Activated CD4-positive, CD25-positive, alpha-beta regulatory T cell treated with anti-CD3 and anti-CD28 coated beads, Interleukin-2, amount 50 U/mL, for 24 hours (primary cell): Measurements from ENCODE around the gene CCR7.

Experiments
- ATAC-seq, 2 donors: fragments of 150-1000 bp; cut with Tn5 transposase; one replicate each; pipeline ENCODE4 v1.10.0; 2021; ENCODE audit warnings: mild to moderate bottlenecking in 1 of 2, moderate library complexity in 1 of 2

The CCR7 gene

GRCh38 chr17:40514013-40514875 is 51.0 kb downstream of the CCR7 start:
- no peak for ATAC-seq

GRCh38 chr17:40511667-40512220 is 53.5 kb downstream of the CCR7 start:
- no peak for ATAC-seq

GRCh38 chr17:40511136-40511535 is 54.1 kb downstream of the CCR7 start:
- no peak for ATAC-seq

GRCh38 chr17:40510328-40510648 is 55.0 kb downstream of the CCR7 start:
- ATAC-seq: no peak

- ATAC-seq: no peak
These were observed 55.5 kb downstream of the CCR7 start for GRCh38 chr17:40509626-40510327.

GRCh38 chr17:40506786-40507185 is 58.5 kb downstream of the CCR7 start:
- no peak for ATAC-seq
